Activated CD8-positive, alpha-beta memory T cell treated with anti-CD3 and anti-CD28 coated beads, Interleukin-2, amount 50 U/mL, for 24 hours (primary cell): ENCODE results near the gene OSBPL1A.
"Not testable (repeated sequence)": the region's sequence is repeated elsewhere in the genome, so short reads cannot be mapped to it uniquely, and the experiment has no call there.

Source experiments
- DNase-seq: peaks from one replicate; pipeline ENCODE4 v3.0.0-alpha.2; 2020; ENCODE audit errors: extremely low read depth

Gene OSBPL1A

DNA sequence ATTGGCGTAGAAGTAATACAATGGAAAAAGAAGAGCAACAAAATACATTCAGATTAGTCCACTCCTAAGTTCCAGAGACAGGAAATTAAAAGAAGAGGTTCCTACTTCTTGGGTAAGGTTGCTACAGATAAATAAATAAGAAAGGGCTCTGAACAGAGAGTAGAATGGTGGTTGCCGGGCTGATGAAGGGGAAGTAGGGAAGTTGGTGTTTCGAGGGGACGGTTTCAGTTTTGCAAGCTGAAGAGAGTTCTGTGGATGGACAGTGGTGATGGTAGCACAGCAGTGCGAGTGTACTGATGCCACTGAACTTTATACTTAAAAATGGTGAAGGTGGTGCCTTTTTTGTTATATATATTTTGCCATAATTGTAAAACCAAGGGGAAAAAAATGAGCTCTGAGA is 210.6 kb downstream of the OSBPL1A start:
- DNase-seq: no peak

DNA sequence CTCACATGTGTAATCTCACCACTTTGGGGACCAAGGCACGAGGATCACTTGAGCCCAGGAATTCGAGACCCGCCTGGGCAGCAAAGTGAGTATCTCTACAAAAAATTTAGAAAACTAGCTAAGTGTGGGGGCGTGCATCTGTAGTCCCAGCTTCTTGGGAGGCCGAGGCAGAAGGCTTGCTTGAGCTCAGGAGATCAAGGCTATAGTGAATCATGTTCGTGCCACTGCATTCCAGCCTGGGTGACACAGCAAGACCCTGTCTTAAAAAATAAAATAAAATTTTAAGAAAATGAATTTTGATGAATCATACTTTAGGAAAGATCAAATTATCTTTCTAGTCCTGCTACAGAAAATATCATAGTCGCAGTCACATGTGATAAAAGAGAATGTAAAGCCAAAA is 211.8 kb downstream of the OSBPL1A start:
- no peak for DNase-seq

DNA sequence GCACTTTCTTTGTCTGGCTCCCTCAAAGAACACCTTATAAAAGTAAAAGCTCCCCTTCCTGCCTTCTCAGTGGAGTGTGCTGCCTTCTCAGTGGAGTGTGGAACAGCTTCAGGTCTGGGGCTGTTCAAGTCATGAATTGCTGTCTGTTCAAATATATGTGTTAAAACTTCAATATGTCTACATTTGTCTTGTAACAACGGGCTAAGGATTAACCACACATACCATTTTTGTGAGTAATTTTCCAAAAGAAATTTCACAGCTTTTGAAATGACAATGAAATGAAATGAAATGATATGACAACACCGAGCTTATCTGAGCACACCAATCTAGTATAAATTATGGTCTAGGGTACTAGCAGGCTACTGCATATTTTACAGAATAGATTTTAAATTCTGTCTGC is 215.8 kb downstream of the OSBPL1A start:
- no peak for DNase-seq

DNA sequence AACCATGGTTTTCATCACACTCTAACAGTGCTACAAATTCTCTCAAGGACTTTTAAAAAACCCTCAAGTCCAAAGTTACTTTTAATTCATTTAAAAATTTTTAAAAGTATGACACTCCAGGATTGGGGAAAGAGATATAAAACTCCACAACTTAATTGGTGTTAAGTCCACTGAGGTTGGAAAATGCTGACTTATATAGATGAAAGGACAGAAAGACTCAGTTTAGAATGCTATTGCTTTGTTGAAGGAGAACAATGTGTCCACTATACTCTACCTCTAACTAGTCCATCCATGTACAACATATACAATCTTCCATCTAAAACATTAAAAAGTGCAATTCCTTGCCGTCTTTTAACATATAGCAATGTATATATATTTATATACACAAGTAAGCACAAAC is 217.6 kb downstream of the OSBPL1A start:
- DNase-seq: no peak

DNA sequence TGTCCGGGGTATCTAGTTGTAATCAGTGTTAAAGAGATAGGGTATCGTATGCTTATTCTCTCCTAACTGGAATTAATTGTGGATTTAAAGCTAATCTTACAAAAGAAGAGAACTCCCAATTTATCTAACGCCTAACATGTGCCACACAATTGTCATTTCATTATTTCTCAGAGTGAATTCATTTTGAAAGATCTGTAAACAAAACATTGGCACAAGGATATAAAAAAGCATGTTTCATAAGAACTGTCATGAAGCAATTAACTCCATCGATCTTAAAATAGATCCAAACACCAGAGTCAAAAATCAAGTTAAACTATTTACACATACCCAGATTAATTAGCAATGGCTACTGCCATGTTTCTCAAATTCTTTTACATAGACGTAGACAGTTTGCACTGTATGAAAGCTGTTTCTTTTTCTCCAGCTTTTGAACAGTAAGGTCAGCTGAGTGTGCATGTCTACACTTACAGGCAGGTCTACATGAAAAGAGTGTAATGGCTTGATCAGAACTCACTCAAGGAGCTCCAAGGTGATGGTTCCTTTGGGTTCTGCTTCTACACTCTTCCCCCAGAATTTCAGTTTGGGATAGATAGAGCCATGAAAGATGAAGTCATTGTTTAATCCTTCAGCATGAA is 220.0 kb downstream of the OSBPL1A start:
- DNase-seq: no peak

DNA sequence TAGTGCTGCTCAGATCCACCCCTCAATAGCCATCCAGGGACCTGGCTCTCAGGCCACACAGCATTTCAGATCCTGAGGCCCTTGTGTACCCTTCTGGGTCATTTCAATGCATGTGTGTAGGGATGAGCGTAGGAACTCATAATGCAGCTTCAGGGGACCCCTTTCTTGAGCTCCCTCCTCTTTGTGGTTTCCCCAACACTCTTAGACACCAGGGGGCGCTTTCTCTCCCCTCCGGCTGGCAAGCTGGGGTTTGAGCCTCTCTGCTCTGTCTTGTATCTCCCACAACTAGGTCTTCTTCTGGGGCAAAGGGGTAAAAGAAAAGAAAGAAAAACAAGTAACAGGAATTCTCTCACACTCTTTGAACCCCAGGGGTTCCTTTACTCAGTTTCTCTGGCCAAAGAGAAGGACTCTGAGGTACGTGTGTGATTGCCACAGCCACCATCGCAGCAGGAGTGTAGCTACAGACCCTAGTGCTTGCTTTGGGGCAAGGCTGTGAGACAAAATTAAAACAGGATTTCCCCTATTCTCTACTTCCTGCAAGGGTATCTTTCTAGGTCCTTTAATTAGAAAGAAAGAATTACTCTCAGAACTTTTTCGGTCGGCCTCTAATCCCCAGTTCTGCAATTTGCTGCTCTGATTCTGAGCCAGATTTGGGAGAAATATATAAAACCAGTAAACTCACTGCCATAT is 220.8 kb downstream of the OSBPL1A start:
- DNase-seq: peak; percentile 23

DNA sequence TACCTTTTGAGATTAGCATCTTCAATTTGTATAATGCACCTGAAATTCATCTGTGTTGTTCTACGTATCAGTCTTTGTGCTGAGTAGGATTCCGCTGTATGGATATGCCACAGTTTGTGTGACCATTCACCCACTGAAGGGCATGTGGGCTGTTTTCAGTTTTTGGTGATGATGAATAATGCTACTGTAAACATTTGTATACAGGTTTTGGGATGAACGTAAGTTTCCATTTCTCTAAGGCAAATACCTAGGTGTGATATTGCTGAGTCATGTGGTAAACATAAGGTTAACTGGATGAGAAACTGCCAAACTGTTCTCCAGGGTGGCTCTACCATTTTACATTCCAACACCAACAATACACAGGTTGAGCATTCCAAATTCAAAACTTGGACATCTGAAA is 223.6 kb downstream of the OSBPL1A start:
- no peak for DNase-seq

DNA sequence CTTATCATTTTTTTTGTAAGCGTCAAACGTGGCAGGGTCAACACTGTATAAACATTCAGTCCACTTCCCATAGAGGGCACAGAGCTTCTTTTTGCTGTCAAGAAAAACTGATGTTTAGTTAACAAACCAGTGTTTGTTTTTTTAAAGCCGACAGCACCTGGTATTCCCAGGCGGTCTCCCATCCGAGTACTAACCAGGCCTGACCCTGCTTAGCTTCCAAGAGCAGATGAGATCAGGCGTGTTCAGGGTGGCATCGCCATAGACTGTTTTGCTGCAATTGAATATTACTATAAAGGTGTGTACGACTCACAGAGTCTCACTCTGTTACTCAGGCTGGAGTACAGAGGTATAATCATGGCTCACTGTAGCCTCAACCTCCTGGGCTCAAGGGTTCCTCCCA is 227.3 kb downstream of the OSBPL1A start:
- DNase-seq: no peak

DNA sequence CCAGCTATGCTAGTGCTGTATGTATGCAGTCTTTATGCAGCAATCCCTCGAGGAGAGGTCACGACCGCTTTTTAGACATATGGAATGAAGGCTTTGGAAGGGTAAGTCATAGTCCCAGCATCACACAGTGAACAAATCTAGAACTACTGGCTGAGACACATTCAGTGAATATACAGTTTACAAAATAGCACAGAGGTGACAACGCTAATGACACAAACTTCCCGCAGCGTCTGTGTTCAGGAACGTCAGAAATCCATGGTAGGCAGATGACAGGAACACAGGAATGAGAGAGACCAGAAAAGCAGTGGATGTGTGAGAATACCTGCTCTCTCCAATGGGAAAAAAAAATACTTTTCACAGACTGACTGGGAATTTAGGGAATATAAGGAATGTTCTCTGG is 229.1 kb downstream of the OSBPL1A start:
- DNase-seq: no peak

DNA sequence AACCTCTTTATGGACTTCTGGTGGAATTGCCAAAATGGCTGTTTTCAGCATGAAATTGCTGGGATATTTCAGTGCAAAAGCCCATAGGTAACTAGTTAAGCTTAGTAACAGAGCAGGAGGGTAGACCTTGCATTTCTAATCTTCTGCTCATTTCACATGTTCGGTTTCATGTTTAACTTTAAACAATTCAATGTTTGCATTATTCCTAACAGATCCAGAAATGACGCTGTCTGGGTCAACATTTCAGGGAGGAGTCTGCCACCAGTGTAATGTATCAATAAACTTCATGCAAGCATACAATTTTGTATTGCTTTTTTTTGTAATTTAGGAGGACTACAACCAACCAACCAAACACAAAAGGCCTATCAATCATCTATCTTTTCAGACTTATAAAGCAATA is 236.3 kb downstream of the OSBPL1A start:
- DNase-seq: no peak

DNA sequence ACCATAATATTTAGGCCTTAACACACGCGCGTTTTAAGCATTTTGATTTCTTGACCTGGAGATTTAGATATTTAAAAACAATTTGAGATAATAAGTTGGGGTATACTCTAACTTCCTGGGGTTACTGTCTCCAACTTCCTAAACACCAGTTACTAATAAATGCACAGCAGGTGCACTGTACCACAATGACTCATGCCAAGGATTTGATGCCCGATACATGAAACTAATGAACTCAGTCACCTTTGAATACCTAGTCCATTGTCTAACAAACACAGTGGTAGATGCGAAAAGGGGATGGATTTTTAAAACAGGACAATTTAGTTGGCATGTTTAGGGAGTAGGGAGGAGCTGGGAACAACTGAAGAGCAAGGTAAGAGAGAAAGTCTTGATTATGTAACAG is 237.5 kb downstream of the OSBPL1A start:
- DNase-seq: no peak

DNA sequence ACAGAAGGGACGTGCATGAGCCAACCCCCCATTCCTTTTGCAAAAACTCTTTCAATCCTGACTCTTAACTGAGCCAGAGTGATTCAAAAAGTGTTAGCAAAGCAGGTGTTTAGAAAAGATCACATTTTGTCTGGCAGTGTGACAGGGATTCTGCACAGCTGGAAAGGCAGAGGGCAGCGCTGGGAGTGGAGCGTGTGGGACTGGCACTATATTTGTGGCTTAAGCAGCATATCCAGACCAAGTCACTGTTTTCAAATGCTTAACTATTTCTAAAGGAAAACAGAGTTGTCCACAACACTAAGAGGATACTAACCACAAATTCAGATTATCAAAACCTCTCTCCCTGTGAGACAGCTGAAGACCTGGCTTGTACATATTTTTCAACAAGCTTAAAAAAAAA is 239.8 kb downstream of the OSBPL1A start:
- DNase-seq: no peak

DNA sequence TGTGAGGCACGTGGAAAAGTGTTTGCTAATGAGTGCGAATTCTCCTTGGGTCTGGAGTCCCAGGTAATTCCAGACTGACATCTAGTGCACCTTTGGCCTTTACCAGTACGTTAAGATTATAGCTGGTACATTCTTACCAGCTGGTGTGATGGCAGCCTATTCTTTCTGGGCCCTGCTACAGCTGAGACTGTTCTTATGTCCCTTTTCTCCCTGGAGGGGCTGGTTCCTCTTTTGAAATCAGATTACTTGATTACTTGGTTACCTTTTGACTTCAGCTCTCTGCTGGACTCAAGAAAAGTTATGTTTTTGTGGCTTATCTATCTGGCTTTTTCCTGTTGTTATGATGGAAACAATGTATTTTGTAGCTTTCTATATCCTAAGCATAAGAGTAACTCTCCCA is 244.2 kb downstream of the OSBPL1A start:
- no peak for DNase-seq

DNA sequence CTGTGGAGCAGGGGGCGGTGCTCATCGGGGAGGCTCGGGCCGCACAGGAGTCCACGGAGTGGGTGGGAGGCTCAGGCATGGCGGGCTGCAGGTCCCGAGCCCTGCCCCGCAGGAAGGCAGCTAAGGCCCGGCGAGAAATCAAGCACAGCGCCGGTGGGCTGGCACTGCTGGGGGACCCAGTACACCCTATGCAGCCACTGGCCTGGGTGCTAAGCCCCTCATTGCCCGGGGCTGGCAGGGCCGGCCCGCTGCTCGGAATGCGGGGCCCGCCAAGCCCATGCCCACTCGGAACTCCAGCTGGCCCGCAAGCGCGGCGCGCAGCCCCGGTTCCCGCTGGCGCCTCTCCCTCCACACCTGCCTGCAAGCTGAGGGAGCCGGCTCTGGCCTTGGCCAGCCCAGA is 248.0 kb downstream of the OSBPL1A start:
- DNase-seq: not testable (repeated sequence)

DNA sequence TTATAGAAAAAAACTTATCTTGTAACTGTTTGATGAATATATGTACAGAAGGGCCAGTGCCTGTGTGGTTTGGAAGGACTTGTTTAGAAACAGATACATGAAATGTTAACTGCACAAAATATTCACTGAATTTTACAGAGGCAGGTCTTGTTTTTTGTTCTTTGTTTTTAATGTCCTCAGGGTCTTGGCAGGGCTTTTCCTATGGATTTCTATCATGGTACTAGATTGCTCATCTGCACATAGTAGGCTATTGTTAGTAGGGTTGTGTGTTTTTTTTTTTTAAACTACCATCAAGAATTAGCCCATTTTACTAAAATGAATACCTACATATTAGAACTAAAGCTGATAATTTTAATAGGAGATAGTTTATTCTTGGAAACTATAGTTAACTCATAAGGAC is 255.2 kb downstream of the OSBPL1A start:
- no peak for DNase-seq

DNA sequence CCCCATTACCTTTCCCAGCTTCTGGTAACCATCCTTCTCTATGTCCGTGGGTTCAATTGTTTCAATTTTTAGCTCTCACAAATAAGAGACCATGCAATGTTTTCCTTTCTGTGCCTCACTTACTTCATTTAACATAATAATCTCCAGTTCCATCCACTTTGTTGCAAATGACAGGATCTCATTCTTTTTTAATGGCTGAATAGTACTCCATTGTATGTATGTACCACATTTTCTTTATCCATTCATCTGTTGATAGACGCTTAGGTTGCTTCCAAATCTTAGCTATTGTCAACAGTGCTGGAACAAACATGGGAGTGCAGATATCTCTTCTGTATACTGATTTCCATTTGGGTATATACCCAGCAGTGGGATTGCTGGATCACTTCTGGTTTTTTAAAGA is 256.9 kb downstream of the OSBPL1A start:
- DNase-seq: no peak

DNA sequence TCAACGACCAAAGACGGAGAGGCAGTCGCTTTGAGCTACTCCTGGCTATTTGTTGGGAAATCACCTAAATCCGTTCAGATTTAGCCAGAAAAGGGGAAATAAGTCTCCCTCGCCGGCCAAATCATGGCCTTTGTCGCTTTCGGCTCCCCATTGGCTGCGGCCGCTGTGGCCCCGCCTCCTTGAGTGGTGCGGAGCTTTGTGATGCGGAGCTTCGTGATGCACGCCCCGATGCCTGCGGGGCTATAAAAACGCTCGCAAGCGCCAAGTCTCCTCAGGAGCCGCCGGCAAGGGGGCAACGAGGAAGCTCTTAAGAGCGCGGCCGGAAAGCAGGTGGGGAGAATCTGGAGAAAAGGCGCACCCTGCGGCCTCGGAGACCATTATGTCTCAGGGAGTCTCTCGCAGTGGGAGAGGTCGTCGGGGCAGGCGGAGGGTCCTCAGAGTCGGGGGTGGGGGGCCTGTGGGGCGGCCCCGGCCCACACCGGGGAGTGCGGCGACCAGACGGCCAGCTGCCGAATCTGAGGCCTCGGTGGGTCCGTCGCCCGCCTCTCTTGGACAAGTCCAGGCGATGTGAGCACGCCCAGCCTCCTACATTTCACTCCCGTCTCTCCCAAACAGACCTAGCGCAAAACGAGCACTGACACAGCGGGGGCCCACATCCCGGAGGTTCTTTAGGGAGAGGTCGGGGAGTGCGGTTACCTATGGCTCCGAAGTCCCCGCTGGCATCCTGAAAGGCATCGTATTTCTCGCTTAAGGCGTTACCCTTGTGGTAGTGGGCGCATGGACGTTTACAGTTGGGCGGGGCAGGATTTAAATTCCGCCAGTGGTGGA is 258.6 kb downstream of the OSBPL1A start, which contains the start of gene CABYR:
Gene CABYR (plus strand): TSS at position 274 of the 828 bp plus-strand sequence. CDS start 4,053 bp downstream, outside the sequence.
- DNase-seq: peak; percentile 25

DNA sequence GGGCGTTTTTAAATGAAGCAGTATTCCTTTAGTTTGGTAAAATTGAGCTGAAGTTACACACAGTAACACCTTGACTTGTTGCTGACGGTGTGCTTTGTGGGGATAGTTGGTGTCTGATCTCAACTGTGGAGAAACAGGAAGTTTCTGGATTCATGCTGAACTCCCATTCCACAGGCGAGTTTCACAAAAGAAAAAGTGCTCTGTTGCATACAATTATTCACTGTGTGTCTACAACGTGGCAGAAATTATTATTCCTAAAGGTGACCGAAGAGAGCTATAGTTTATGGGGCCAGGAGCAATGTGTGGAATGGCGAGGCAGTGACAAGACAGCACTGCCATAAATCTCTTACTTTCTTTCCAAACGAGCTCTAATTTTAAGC is 259.2 kb downstream of the OSBPL1A start:
- DNase-seq: no peak

DNA sequence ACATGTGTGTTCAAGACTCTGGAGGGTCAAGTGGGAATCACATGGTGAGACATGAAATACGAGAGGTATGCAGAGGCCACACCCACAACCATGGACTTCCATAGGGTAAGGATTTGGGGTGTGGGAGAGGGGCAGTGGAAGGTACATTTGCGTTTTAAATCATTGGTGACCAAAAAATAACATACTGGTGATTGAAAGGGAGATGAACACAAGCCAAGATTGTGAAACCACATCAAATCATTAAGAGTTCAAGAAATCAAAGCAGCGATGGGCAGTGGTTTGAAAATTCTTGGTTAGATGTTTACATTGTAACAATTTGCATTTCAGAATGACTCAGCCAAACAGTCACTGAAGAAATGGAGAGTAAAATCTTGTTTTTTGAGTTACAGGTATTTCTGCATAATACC is 260.7 kb downstream of the OSBPL1A start:
- DNase-seq: no peak

DNA sequence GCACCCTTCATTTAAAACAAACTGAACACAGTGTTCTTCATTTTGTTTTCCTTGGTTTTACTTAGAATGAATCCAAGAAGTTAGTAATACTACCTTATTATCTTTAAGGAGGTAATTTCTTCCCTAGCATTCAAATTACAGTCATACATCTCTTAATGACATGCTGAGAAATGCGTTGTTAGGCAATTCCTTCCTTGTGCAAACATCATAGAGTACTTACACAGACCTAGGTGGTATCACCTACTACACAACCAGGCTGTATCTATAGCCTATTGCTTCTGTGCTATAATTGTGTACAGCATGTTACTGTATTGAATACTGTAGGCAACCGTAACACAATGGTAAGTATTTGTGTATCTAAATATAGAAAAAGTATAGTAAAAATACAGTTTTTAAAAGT is 267.1 kb downstream of the OSBPL1A start:
- DNase-seq: no peak

DNA sequence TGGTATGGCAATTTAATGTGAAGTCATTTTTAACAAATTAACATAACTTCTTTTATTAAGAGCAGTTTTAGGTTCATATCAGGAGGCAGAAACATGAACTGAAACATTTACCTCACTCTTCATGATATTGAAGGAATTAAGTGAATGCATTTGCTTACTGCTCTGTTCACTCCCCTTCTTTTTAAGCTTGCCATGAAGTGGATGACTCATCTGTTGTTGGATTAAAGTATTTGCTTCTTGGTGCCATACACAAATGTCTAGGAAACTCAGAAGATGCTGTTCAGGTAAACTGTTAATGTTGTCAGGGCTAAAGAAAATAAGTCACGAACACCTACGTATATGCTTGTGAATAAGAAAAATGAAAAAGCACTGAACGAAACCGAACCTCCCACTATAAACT is 268.9 kb downstream of the OSBPL1A start:
- no peak for DNase-seq

DNA sequence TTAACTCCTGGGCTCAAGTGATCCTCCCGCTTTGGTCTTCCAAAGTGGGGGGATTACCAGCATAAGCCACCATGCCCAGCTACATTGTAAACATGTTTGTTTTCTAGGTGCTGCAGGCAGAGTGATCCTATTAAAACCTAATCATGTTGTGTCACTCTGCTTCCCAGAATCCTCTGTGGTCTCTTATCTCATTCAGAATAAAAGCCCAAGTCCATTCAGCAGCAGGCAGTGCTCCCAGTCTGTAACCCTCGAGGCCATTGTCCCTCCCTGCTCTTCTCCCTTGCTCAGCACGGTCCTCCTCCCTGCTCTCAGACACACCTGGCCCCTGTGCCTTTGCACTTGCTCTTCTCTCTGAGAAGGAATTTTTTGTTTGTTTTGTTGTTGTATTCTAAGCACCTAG is 269.9 kb downstream of the OSBPL1A start:
- DNase-seq: no peak
